Activated CD8-positive, alpha-beta memory T cell treated with anti-CD3 and anti-CD28 coated beads for 48 hours (primary cell): ENCODE results near the gene ZWILCH.

Source experiments
- DNase-seq, 3 experiments: peaks; one replicate each; pipeline ENCODE4 v3.0.0-alpha.2; 2020; ENCODE audit warnings: low read depth in 2 of 3, low spot score in 2 of 3

Gene ZWILCH

GRCh38 chr15:66535056-66535455, 29.9 kb downstream of the ZWILCH start:
- DNase-seq = no peak

- no peak for DNase-seq
Observed at GRCh38 chr15:66542896-66543295, 37.8 kb downstream of the ZWILCH start.

- no peak for DNase-seq
Observed at GRCh38 chr15:66545255-66545654, 40.1 kb downstream of the ZWILCH start.

- no peak for DNase-seq
Observed at GRCh38 chr15:66555685-66556084, 50.6 kb downstream of the ZWILCH start.

- no peak for DNase-seq
Observed at GRCh38 chr15:66558271-66558670, 53.1 kb downstream of the ZWILCH start.

GRCh38 chr15:66560856-66561525, 55.9 kb downstream of the ZWILCH start:
- no peak for DNase-seq

- no peak for DNase-seq
Observed at GRCh38 chr15:66563126-66563525, 58.0 kb downstream of the ZWILCH start.

GRCh38 chr15:66563566-66564110, 58.5 kb downstream of the ZWILCH start:
- no peak for DNase-seq

GRCh38 chr15:66564136-66565041, 59.3 kb downstream of the ZWILCH start:
- no peak for DNase-seq

- no peak for DNase-seq
Observed at GRCh38 chr15:66565141-66565641, 60.1 kb downstream of the ZWILCH start.

GRCh38 chr15:66565741-66566144, 60.6 kb downstream of the ZWILCH start, which contains the start of gene LCTL:
Gene LCTL, minus strand, starts transcription at chr15:66565998. Its CDS starts 633 bp downstream, at chr15:66565365.
- DNase-seq = no peak

GRCh38 chr15:66566963-66567531, 61.9 kb downstream of the ZWILCH start:
- DNase-seq = peak in 1 of 3 experiments; percentile 17

- no peak for DNase-seq
Observed at GRCh38 chr15:66567897-66568296, 62.8 kb downstream of the ZWILCH start.

- no peak for DNase-seq
Observed at GRCh38 chr15:66569461-66570137, 64.5 kb downstream of the ZWILCH start.

- DNase-seq = no peak
Observed at GRCh38 chr15:66570327-66570726, 65.2 kb downstream of the ZWILCH start.

- no peak for DNase-seq
Observed at GRCh38 chr15:66570842-66571478, 65.8 kb downstream of the ZWILCH start.

GRCh38 chr15:66572146-66572545, 67.0 kb downstream of the ZWILCH start:
- no peak for DNase-seq

- DNase-seq = no peak
Observed at GRCh38 chr15:66573348-66573718, 68.2 kb downstream of the ZWILCH start.

GRCh38 chr15:66573719-66574595, 68.8 kb downstream of the ZWILCH start:
- DNase-seq = no peak

GRCh38 chr15:66574596-66574950, 69.4 kb downstream of the ZWILCH start:
- DNase-seq = no peak
